HG02798 (cell line): ENCODE results near the gene HS3ST4.

Experiments
- ATAC-seq: cut with Tn5 transposase; IDR thresholded peaks from one replicate; pipeline ENCODE4 v1.9.1; 2021; ENCODE audit warnings: mild to moderate bottlenecking; ENCODE audit not compliant: unreplicated experiment, poor library complexity

HS3ST4 gene

DNA sequence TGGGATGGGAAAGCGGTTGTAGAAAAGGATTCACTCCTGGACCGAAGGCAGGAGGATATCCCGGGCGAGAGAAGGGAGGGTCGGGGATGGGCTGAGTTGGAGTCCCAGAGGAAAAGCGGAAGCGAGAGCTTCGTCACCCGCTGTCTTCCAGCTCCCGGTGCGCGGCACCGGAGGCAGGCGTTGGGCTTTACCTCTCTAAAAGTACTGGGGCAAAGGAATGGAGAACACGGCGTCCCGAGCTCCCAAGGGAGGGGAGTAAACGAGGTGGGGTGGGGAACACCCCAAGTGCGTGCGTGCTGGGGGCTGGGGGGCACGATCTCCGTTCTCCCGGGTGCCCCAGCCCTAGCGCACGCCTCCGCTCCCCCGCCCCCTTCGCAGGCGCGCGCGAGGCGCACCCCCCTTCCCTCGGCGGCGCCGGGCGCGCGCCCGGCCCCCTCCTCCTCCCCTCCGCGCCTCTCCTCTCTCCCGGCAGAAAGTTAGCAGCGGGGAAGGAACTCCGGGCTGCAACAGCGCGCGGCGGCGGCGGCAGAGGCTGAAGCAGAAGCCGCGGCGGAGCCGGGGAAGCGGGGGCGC, at the start of gene HS3ST4:
TSS of gene HS3ST4 (plus strand) at position 441 of the 573 bp plus-strand sequence.
- no peak for ATAC-seq

DNA sequence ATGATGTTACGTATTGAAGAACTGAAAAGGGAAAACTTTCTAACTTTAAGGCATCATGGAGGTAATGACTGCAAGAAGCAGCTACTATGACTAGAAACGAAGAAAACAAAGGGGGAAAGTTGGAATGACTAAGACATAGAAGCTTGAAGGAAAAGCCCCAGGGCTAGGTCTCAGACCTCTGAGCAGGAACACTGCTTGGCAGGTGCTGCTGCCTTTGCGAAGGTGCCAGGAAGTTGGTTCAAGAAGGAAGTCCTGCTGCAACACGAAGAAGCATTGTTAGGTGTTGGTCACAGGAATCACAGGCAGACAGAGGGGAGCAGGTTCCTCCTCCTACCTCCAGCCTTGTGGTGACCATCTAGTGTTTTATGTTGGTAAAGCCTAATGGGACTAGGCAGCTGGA, 48.1 kb upstream of the HS3ST4 start:
- ATAC-seq = no peak

DNA sequence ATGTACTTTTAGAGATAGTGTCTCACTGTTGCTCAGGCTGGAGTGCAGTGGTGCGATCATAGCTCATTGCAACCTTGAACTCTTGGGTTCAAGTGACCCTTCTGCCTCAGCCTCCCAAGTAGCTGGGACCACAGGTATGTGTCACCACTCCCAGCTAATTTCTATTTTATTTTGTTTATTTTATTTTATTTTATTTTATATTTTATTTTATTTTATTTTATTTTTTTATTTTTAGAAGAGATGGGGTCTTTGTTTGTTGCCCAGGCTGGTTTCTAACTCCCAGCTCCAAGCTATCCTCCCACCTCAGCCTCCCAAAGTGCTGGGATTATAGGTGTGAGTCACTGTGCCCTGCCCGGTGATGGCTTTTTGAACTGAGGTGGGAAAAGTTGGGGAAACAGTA, 35.1 kb upstream of the HS3ST4 start:
- no peak for ATAC-seq

DNA sequence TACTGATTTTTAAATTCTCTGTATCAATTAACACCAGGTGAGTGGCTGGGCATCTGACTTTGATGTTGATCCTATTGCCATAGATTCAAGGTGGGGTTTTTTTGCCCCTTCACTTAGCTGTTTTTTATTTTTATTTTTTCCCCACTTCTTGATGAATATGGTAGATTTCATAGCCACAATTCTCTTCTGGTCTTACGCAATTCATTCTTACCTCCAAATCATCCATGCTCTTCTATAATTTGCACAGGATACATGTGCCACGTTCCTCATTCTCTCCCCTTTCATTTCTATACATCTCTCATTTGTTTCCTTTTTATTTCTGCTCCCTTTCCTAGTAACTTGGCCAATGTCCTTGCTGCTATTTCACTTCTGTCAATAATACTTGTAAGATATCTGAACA, 14.9 kb upstream of the HS3ST4 start:
- ATAC-seq = no peak

DNA sequence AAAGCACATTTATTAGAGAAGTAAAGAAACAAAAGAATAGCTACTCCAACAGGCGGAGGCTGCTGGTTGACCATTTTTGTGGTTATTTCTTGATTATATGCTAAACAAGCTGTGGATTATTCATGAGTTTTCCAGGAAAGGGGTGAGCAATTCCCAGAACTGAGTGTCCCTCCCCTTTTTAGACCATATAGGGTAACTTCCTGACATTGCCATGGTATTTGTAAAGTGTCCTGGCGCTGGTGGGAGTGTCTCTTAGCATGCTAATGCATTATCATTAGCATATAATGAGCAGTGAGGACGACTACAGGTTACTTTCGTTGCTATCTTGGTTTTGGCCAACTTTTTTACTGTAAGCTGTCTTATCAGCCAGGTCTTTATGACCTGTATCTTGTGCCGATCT, 12.2 kb upstream of the HS3ST4 start:
- ATAC-seq = no peak

DNA sequence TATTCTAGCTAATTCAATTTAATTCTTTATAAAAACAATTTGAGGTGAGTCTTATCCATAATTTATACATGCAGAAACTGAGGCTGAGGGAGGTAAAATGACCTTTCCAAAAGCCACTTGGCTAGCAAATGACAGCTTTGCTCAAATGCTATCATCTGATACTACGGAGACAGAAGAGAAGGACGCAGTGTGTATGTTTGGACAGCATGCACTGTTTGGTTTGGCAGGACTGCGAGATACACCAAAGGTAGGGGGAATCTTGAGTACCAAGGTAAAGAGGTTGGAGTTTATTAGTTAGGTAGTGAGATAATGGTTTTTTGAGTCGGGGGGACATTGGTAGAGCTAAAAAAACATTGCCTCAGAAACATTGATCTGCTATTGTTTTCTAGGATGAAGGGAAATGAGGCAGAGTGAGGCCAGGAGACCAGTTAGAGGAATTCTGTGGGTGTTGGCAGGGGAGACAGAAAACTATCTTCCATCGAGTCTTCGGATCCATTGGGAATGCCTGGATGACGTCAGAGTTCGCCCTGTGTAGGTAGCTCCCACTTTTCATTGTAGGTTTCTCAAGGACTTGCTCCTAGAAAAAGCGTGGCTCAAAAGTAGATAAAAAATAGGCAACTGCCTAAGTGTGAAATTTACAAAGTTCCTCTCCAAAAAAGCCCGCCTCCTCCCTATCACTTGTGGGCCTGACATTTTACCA, 2.5 kb upstream of the HS3ST4 start:
- no peak for ATAC-seq

DNA sequence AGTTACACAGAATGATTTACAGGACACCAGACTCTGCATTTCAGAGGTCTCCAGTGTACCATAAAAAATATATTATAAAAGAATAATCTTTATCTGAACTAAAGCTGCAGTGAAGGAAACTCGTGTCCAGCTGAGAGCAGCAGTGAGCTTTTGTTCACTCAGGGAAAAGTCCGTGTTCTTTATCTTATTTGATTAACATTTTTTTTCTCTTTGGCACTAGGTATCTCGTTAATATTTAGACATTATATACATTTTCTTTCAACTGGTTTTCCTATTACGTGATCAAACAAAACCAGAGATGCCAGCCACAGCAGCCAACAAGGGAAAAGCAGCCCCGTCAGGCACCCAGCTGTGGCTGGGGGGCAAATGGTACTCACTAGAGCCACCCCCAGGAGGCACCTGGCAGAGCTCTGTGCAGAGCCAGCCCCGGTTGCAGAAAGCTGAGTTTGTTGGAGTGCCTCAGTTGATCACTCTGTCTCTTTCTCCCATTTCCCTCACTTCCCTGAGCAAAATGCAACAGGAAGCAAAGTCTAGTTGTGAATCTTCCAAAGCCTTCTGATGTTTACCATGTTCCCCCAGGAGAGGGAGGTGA, 1.1 kb upstream of the HS3ST4 start:
- ATAC-seq = no peak

DNA sequence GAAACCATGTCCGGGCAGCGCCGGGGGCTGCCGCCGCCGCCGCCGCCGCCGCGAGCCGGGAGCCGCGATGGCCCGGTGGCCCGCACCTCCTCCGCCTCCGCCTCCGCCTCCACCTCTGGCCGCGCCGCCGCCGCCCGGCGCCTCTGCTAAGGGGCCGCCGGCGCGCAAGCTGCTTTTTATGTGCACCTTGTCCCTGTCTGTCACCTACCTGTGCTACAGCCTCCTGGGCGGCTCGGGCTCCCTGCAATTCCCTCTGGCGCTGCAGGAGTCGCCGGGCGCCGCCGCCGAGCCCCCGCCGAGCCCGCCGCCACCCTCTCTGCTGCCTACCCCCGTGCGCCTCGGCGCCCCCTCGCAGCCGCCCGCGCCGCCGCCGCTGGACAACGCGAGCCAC, 587 bp downstream of the HS3ST4 start:
- ATAC-seq = no peak

DNA sequence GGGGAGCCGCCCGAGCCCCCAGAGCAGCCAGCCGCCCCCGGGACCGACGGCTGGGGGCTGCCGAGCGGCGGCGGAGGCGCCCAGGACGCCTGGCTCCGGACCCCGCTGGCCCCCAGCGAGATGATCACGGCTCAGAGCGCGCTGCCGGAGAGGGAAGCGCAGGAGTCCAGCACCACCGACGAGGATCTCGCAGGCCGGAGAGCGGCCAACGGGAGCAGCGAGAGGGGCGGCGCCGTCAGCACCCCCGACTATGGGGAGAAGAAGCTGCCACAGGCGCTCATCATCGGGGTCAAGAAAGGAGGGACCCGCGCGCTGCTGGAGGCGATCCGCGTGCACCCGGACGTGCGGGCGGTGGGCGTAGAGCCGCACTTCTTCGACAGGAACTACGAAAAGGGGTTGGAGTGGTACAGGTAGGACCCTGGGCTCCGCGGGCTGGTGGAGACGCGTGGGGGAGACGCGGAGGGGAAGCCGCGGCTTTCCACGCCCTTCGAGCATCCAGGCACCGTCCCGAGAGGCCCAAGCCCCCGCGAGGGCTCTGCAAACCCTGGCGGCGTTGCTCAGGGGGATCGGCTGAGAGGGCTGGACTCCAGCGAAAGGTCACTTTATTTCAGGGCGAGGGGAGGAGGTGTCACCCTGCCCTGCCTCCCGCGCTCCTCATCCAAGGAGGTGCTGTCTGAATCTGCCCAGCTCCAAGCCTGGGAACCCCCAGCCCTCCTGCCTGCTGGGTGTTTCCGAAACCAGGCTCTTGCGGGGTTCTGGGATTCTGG, 1.2 kb downstream of the HS3ST4 start:
- ATAC-seq = no peak

DNA sequence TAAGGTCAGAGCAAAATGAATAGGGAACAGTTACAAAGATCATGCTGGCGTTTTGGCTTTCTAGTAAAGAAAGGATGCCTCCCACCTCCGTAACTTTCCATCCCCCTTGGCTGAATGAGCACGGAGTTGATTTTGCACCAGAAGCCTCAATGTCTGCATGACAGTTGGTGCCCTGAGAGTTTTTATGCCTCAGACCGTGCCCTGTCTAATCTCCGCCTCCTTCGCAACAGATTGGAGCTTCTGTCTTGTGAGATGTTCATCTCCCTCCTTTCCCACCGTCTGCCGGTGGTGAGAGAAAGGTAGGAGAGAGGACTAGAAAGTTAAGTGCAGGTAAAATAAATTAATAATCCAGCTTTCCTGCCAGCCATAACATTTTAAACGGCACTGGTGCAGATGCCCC, 1.9 kb downstream of the HS3ST4 start:
- no peak for ATAC-seq

DNA sequence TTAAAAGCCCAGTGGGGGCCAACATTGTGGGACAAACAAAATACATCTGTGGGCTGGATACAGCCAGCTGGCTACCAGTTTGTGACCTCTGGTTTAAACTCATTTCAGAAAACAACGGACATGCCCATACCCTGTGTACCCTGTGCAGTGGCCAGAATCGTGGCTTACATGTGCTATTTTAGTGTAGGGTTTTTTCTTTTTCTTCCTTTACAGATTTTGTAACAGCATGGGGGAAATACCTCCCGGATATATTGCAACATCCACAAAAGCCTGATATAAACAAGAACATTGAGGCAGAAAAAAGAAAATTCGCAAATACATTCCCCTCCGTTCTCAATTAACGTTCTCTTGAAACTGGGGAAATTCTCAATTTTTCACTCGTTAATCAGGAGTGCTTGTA, 7.3 kb downstream of the HS3ST4 start:
- ATAC-seq = no peak

DNA sequence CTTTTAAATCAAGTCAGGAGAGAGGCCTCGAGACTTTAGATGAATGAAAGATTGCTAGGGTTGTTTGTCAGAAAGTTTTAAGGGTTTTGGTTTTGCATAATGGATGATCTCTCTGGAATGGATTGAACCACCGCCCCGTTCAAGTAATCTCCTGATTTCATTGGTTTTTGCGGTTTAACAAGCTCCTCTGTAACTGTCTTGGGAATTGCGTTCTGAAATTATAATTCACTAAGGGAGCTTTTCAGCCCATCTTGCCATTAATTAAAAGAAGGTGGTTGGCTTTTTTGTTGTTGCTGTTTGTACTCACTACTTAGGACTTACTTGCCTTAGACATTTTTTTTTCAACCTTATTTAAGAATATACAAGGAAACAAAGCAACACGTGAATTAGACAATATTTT, 8.8 kb downstream of the HS3ST4 start:
- ATAC-seq = no peak

DNA sequence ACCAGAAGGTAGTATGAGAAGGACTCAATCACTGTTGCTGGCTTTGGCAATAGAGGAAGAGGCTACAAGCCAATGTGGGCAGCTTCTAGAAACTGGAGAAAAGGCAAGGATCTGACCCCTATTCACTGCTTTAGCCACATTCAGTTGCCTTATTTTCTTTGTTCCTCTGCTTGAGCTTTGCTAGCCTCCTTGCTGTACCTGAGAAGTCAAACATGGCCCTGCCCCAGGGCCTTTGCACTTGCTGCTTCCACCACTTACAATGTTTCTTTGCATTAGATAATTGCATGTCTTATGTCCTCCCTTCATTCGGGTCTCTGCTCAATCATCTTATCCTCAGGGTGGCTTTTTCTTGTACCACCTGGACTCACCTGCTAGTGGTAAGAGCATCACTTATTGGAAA, 15.8 kb downstream of the HS3ST4 start:
- no peak for ATAC-seq

DNA sequence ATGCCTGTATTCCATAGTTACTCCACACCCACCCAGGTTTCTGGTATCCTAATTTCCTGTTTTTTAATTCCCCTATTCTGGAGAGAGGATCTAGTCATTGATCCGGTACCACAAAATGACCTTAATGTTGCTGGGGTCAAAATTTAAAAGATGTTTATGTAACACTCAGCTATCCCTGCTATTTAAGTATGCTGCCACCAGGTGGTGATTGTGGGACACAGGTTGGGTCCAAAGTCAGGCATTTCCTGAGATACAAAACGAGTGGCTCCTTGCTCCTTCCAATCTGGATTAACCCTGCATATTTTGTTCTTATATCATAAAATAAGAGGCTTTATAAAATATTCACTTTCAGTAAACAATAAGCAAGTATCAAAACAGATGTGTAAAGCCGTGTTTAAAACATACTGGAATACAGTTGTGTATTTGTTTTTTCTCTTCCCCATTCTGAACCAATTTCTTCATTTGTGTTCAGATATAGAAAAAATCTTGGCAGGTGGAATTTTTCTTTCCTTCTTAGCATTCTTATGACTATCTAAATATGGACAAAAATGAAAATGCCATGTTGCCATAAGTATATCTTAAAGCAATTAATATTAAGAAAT, 16.3 kb downstream of the HS3ST4 start:
- ATAC-seq = no peak

DNA sequence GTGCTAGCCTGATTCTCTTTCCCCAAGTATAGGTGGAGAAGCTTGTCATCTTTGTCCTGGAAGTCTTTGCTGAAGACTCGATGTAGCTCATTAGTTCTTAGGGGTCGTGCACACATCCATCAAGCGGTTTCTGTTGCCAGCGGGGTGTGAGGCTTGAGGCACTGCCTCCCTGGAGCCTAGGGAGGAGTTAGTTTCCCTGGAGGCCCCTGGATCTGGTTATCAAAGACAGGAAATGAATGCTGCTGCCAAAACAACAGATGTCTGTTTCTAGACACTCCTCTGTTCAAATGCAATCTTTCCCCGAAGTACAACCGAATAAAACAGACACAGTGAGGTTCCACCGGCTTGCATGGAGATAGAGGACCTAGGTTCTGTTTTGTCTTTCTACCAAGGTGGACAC, 17.5 kb downstream of the HS3ST4 start:
- ATAC-seq = no peak

DNA sequence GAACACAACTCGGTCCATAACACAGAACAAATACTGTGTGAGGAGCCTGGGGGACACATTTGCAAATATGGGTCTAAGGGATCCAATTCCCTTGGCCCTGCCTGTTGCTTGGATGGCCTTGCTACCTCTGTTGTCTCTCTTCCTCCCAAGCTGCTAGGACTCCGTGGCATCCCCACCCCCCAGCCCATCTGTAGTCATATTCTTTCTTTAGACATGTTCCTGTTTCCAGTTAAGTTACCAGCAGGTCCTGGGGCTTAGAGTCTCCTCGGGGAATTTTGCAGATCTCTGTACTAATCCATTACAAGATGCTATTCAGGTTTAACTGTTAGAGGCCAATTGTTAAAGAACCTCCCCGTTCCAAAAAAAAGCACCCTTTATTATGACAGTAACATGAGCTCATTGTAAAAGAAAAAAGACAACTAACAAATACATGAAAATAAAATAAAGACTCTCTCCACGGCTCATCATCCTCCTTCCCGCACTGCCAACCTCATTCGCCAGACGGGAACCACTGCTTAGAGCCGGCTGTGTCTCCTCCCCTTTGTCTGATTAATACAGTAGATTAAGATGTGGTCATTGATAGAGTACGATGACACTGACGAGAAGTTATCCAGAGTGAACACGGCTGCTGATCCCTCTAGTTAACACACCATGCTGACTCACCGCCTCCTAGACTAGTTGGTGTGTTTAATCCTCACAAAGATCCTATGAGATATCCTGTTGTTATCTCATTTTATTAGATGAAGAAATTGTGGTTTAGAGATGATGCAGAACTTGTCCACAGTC, 22.2 kb downstream of the HS3ST4 start:
- no peak for ATAC-seq

DNA sequence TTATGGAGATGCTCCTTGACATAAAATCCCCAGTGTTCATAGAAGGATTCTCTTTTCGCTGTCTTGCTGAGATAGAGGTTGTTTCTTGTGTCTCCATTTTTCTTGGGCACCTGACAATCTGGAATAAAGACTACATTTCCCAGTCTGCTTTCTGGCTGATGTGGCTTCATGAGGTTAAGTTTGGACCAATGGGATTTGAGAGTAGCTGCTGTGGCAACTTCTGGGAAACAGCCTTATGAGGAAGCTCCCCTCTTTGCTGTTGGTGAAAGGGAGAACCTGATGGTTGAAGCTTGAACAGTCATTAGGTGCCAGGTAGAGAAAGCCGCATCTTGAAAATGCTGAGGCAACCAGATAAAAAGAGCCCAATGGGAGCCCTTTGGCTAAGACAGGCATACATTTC, 24.4 kb downstream of the HS3ST4 start:
- no peak for ATAC-seq

DNA sequence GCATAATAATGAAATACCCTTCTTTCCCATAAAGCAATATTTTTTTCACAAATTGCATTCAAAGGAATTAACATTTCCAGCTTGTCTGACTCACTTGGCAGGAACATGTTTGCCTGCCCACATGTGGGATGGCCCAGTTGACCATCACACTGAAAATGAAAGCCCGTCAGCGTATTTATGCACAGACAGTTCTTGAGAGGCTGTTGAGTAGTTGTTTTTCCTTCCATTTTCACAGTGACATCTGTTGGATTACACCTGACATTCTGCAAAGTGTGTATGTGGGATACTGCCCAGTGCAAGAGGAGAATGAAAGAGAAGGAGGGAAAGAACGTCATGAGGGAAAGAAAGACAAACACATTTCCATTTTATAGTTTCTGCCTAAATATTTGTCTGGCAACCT, 29.7 kb downstream of the HS3ST4 start:
- no peak for ATAC-seq

DNA sequence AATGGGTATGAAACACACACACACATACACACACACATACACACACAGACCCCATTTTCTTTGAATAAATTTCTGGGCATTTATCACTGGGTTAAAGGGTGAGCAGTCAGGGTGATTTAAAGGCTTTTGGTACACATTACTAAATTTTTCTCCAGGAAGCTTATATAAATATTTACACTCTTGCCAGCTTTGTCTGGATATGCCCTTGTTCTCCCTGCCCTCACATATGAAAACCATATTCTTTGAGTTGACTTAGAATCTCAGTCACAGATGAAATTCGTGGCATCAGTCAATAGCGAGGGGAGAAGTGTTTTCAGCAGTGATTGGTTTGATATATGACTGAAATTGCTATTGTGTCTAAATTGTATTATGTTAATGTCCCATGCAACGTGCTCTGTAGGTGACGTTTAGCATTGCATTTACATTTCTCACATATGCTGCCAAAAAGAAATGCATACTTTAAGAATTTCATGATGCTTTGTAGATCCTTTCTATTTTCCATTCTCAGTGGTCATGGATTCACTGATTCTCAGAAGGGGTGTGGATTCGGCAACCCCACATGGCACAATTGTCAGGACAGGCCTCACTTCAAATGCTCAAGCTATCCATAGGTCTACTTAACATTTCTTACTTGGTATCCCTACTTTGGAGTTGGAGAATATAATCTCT, 34.8 kb downstream of the HS3ST4 start:
- no peak for ATAC-seq
